ENCODE results near the gene KRT37. TPM values are rescaled to one million over a fixed set of nuclear protein-coding genes. Genes with fewer than 3 reads are reported as not detected.

Gene KRT37
- total RNA-seq, 1 donor from 2014 or later: not detected

DNA sequence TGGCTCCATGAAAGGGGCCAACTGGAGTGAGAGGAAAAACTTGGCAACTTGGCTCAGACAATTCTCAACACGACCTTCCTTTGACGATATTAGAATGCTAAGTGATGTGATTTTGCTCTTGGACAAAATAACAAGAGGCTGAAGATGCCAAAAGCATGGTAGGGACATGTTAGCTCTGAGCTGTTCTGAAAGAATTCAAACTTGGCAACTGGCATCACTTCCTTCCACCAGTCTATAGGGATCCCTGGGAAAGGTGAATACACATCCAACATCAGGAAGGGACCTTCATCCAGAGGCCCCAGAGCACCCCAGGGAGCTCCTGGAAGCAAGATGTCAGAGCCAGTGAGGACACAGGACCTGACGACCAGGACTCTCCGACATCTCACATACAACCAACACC lies 4.3 kb downstream of the KRT37 start:
- Mint-ChIP-seq H3K27me3 (ENCODE audit: low read depth) (no peaks in the 10 kb centered on the region), H3K4me1 (peaks cover 24% of the 10 kb centered on the region), H3K36me3 (ENCODE audit: low read depth) (peaks cover under 1% of the 10 kb centered on the region), H3K9me3 (peaks cover 2% of the 10 kb centered on the region), H3K4me3 (no peak overlapping the region), H3K27ac (ENCODE audit: unreplicated experiment) (no peak overlapping the region)
- TF ChIP-seq CTCF (conservative IDR thresholded peaks at IDR 0.05): no peak
- DNase-seq (ENCODE audit: low read depth, low spot score): no peak

GRCh38 chr17:41419716-41420115 lies 4.7 kb downstream of the KRT37 start:
- Mint-ChIP-seq H3K36me3 (ENCODE audit: low read depth) (no peaks in the 10 kb centered on the region), H3K27ac (ENCODE audit: unreplicated experiment) (no peak overlapping the region), H3K4me1 (peaks cover 22% of the 10 kb centered on the region), H3K27me3 (ENCODE audit: low read depth) (no peaks in the 10 kb centered on the region), H3K9me3 (peaks cover 2% of the 10 kb centered on the region), H3K4me3 (no peak overlapping the region)
- no peak for DNase-seq (ENCODE audit: low read depth, low spot score)
- no peak for TF ChIP-seq CTCF (conservative IDR thresholded peaks at IDR 0.05)

- no peaks in the 10 kb centered on the region for H3K27me3 Mint-ChIP-seq (ENCODE audit: low read depth)
- H3K36me3 Mint-ChIP-seq (ENCODE audit: low read depth): no peaks in the 10 kb centered on the region
- TF ChIP-seq CTCF (conservative IDR thresholded peaks at IDR 0.05): no peak
- H3K4me1 Mint-ChIP-seq: peaks cover 26% of the 10 kb centered on the region
- peaks cover 2% of the 10 kb centered on the region for H3K9me3 Mint-ChIP-seq
- no peak for DNase-seq (ENCODE audit: low read depth, low spot score)
- H3K27ac Mint-ChIP-seq (ENCODE audit: unreplicated experiment): no peak overlapping the region
- no peak overlapping the region for H3K4me3 Mint-ChIP-seq
Measured at GRCh38 chr17:41418116-41418860, 6.1 kb downstream of the KRT37 start.

- DNase-seq (ENCODE audit: low read depth, low spot score): no peak
- no peak overlapping the region for H3K4me3 Mint-ChIP-seq
- H3K36me3 Mint-ChIP-seq (ENCODE audit: low read depth): no peaks in the 10 kb centered on the region
- H3K27ac Mint-ChIP-seq (ENCODE audit: unreplicated experiment): no peak overlapping the region
- H3K27me3 Mint-ChIP-seq (ENCODE audit: low read depth): no peaks in the 10 kb centered on the region
- peak; percentile 66 for TF ChIP-seq CTCF (conservative IDR thresholded peaks at IDR 0.05)
- peaks cover 30% of the 10 kb centered on the region for H3K4me1 Mint-ChIP-seq
- peaks cover 2% of the 10 kb centered on the region for H3K9me3 Mint-ChIP-seq
Measured at GRCh38 chr17:41417576-41418015, 6.8 kb downstream of the KRT37 start.

DNA sequence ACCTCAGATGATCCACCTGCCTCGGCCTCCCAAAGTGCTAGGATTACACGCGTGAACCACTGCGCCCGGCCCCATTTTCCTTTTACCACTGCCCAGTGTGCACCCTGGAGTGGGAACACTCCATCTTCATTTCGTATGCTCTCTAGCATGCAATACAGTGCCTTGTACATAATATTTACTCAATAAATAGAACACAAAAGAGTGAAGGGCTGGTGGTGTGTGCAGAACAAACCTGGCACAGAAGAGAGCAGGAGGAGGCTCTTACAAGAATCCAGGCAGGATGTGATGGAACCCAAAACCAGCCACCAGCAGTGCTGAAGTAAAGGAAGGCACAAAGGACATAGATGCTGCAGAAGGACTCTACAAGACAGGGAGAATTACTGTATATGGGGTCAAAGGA lies 7.3 kb downstream of the KRT37 start:
- peak overlapping the region; percentile 63 for H3K27ac Mint-ChIP-seq (ENCODE audit: unreplicated experiment)
- H3K9me3 Mint-ChIP-seq: peaks cover 2% of the 10 kb centered on the region
- H3K27me3 Mint-ChIP-seq (ENCODE audit: low read depth): no peaks in the 10 kb centered on the region
- H3K4me1 Mint-ChIP-seq: peaks cover 31% of the 10 kb centered on the region
- no peak for DNase-seq (ENCODE audit: low read depth, low spot score)
- no peak for TF ChIP-seq CTCF (conservative IDR thresholded peaks at IDR 0.05)
- H3K4me3 Mint-ChIP-seq: no peak overlapping the region
- H3K36me3 Mint-ChIP-seq (ENCODE audit: low read depth): no peaks in the 10 kb centered on the region

Measured in neural crest cell (in vitro differentiated cells).